HepG2 (cell line): Measurements from ENCODE around the gene PSMB8.

Experiments
- KAT2B ChIP-seq: fragments of 150-350 bp; IDR thresholded peaks from 2 replicates; pipeline ENCODE4 v1.6.1; 2014; ENCODE audit warnings: low read depth, low read length, borderline replicate concordance
- POLR2A ChIP-seq, 2 experiments: IDR thresholded peaks; 2 replicates each; pipeline ENCODE4 v1.6.1; 2011; ENCODE audit warnings: low read depth in 2 of 2, low read length in 2 of 2, mild to moderate bottlenecking in 1 of 2, moderate library complexity in 1 of 2; ENCODE audit not compliant: insufficient read depth in 1 of 2
- ZHX2 ChIP-seq, 2 experiments: sonication (generic) in 1 of 2; formaldehyde crosslinking in 1 of 2; IDR thresholded peaks; 2 replicates each; pipeline versions ENCODE4 v1.6.1 to v1.9.0; 2014 to 2022; ENCODE audit warnings: antibody characterized with exemption in 1 of 2, borderline replicate concordance in 1 of 2, inconsistent platforms in 1 of 2, low read depth in 1 of 2, missing genetic modification reagents in 1 of 2
- ZMAT3 ChIP-seq: sonication (generic); formaldehyde crosslinking; conservative IDR thresholded peaks from 2 replicates; pipeline ENCODE4 v1.7.0; 2021; ENCODE audit warnings: missing genetic modification reagents
- ZNF33B ChIP-seq: sonication (generic); formaldehyde crosslinking; IDR thresholded peaks from 2 replicates; pipeline ENCODE4 v1.5.1; 2020; ENCODE audit warnings: mild to moderate bottlenecking, missing genetic modification reagents

DNA sequence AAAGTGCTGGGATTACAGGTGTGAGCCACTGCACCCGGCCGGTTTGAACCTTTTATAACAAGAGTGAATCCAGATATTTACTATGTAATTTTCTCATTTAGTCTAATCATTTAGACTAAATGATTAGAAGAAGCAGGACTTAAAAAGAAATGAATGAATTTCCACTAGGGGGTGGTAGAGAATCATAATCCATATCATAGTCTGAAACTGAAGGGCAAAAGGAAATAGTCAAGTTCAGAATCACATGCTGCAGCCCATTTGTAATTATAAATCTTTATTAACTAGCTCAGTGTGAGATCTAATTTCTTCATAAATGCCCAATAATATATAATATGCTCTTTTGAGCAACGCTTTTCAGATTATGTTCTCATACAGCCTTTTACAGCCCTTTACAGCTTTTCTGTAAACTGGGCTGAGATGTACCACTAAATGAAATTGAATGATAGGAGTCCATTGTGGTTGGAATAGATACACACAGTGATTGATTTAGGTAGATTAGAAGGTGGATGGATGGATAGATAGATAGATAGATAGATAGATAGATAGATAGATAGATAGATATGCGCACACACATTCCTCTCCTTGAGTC lies 41.9 kb upstream of the PSMB8 start:
- no peak for TF ChIP-seq ZNF33B
- TF ChIP-seq POLR2A (IDR thresholded peaks at IDR 0.05; ENCODE audit: insufficient read depth in 1 of 2, low read depth in 2 of 2, low read length in 2 of 2): no peak
- no peak for TF ChIP-seq ZHX2 (IDR thresholded peaks at IDR 0.05; ENCODE audit: low read depth)
- TF ChIP-seq ZHX2 (CRISPR knock-in tag; IDR thresholded peaks at IDR 0.05; ENCODE audit: borderline replicate concordance): no peak
- TF ChIP-seq ZMAT3: no peak
- TF ChIP-seq KAT2B: no peak
